Measurements from ENCODE around the gene ANKRD18A.

The ANKRD18A gene

GRCh38 chr9:38652486-38652885 is 32.1 kb upstream of the ANKRD18A start:
- no peak overlapping the region for H3K4me3 ChIP-seq (ENCODE audit: low read depth, low read length)
- ChIA-PET POLR2A (no interaction called here), CTCF (no interaction called here)
- no peak for DNase-seq (ENCODE audit: low read depth, low spot score)
- TF ChIP-seq, protein P1, sequence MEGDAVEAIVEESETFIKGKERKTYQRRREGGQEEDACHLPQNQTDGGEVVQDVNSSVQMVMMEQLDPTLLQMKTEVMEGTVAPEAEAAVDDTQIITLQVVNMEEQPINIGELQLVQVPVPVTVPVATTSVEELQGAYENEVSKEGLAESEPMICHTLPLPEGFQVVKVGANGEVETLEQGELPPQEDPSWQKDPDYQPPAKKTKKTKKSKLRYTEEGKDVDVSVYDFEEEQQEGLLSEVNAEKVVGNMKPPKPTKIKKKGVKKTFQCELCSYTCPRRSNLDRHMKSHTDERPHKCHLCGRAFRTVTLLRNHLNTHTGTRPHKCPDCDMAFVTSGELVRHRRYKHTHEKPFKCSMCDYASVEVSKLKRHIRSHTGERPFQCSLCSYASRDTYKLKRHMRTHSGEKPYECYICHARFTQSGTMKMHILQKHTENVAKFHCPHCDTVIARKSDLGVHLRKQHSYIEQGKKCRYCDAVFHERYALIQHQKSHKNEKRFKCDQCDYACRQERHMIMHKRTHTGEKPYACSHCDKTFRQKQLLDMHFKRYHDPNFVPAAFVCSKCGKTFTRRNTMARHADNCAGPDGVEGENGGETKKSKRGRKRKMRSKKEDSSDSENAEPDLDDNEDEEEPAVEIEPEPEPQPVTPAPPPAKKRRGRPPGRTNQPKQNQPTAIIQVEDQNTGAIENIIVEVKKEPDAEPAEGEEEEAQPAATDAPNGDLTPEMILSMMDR (IDR thresholded peaks at IDR 0.05; ENCODE audit: insufficient read depth, low read length, missing control alignments), result no peak

- POLR2A ChIA-PET, result no interaction called here
- CTCF ChIA-PET, result no interaction called here
- DNase-seq (ENCODE audit: low read depth, low spot score), result no peak
- no peak overlapping the region for H3K4me3 ChIP-seq (ENCODE audit: low read depth, low read length)
- TF ChIP-seq, protein P1 (IDR thresholded peaks at IDR 0.05; ENCODE audit: insufficient read depth, low read length, missing control alignments), result no peak
Measured at GRCh38 chr9:38652044-38652443, 31.6 kb upstream of the ANKRD18A start.

- H3K4me3 ChIP-seq (ENCODE audit: low read depth, low read length), result no peak overlapping the region
- ChIA-PET CTCF (no interaction called here), POLR2A (no interaction called here)
- DNase-seq (ENCODE audit: low read depth, low spot score), result no peak
- TF ChIP-seq, protein P1 (IDR thresholded peaks at IDR 0.05; ENCODE audit: insufficient read depth, low read length, missing control alignments), result no peak
Measured at GRCh38 chr9:38651400-38652042, 31.1 kb upstream of the ANKRD18A start.

GRCh38 chr9:38650564-38650963 is 30.2 kb upstream of the ANKRD18A start:
- TF ChIP-seq, protein P1 (IDR thresholded peaks at IDR 0.05; ENCODE audit: insufficient read depth, low read length, missing control alignments), result no peak
- CTCF ChIA-PET, result no interaction called here
- POLR2A ChIA-PET, result no interaction called here
- H3K4me3 ChIP-seq (ENCODE audit: low read depth, low read length), result no peak overlapping the region
- no peak for DNase-seq (ENCODE audit: low read depth, low spot score)

DNA sequence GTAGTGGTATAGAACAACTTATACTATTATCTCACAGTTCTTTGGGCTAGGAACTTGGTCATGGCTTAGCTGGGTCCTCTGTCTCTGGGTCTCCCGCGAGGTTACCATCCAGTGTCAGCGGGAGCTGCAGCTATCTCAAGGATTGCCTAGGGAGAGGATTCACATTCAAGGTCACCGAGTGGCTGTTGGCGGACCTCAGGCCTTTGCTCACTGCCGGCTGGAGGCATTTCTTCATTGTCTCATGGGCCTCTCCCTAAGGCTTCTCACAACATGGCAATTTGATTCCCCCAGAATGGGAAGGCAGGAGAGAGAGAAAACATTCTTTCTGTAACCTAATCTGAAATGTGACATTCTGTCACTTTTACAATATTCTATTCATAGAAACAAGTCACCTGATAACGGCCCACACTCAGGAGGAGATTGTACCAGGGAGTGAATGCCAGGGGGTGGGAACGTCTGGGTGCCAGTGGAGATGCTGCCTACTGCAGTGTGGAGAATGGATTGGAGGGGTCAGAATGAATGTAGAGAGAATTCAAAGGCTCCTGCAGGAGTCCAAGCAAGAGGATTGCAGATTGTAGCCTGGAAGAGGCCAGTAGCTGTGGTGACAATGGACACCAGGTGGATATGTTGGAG is 29.5 kb upstream of the ANKRD18A start:
- no peak for DNase-seq (ENCODE audit: low read depth, low spot score)
- H3K4me3 ChIP-seq (ENCODE audit: low read depth, low read length), result no peak overlapping the region
- ChIA-PET CTCF (no interaction called here), POLR2A (no interaction called here)
- TF ChIP-seq, protein P1 (IDR thresholded peaks at IDR 0.05; ENCODE audit: insufficient read depth, low read length, missing control alignments), result no peak

DNA sequence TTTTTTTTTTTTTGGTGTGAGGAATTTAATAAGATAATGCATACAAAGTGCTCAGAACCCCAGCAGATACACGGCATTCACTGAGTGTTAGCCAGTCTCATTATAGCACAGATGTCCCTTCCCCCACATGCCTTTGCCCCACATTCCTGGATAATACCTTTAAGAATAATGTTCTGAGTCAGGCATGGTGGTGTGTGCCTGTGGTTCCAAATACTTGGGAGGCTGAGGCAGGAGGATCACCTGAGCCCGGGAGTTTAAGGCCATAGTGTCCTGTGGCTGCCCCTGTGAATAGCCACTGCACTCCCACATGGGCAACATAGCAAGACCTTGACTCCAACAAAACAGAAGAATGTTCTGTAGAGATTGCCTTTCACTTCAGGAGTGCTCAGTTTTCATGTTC is 24.2 kb upstream of the ANKRD18A start:
- no peak overlapping the region for H3K4me3 ChIP-seq (ENCODE audit: low read depth, low read length)

More for the DNA sequence above, 24.2 kb upstream of the ANKRD18A start:
- TF ChIP-seq, protein P1 (IDR thresholded peaks at IDR 0.05; ENCODE audit: insufficient read depth, low read length, missing control alignments), result no peak
- ChIA-PET CTCF (interaction anchor here (0.5 kb wide), 1 partner anchor 1096 kb away, joined by 3 read pairs; no protein-coding TSS in a partner anchor), POLR2A (no interaction called here)
- DNase-seq (ENCODE audit: low read depth, low spot score), result no peak
